GM19193 (cell line): ENCODE results near the gene WDR83.

Source experiments
- POLR2A ChIP-seq: IDR thresholded peaks from 4 replicates; pipeline ENCODE4 v1.6.1; 2011; ENCODE audit not compliant: insufficient read depth, insufficient read length; ENCODE audit errors: extremely low read depth

Gene WDR83

GRCh38 chr19:12720296-12720695 lies 53.7 kb downstream of the WDR83 start:
- no peak for TF ChIP-seq POLR2A

- no peak for TF ChIP-seq POLR2A
Observed at GRCh38 chr19:12720851-12721655, 54.4 kb downstream of the WDR83 start.

- peak; percentile 31 for TF ChIP-seq POLR2A
Observed at GRCh38 chr19:12721656-12722565, 55.3 kb downstream of the WDR83 start.

GRCh38 chr19:12722566-12723380 lies 56.2 kb downstream of the WDR83 start:
- TF ChIP-seq POLR2A, result peak; percentile 37

- TF ChIP-seq POLR2A, result no peak
Observed at GRCh38 chr19:12723381-12723640, 56.7 kb downstream of the WDR83 start.

GRCh38 chr19:12723641-12724426 lies 57.2 kb downstream of the WDR83 start, which contains the start of gene TNPO2:
TNPO2 (minus strand) TSS chr19:12723932; CDS start chr19:12720977, 2,955 bp downstream.
- peak; percentile 58 for TF ChIP-seq POLR2A
